Measurements from ENCODE around the gene FBXW8.

Gene FBXW8, protein sequence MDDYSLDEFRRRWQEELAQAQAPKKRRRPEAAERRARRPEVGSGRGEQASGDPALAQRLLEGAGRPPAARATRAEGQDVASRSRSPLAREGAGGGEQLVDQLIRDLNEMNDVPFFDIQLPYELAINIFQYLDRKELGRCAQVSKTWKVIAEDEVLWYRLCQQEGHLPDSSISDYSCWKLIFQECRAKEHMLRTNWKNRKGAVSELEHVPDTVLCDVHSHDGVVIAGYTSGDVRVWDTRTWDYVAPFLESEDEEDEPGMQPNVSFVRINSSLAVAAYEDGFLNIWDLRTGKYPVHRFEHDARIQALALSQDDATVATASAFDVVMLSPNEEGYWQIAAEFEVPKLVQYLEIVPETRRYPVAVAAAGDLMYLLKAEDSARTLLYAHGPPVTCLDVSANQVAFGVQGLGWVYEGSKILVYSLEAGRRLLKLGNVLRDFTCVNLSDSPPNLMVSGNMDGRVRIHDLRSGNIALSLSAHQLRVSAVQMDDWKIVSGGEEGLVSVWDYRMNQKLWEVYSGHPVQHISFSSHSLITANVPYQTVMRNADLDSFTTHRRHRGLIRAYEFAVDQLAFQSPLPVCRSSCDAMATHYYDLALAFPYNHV

DNA sequence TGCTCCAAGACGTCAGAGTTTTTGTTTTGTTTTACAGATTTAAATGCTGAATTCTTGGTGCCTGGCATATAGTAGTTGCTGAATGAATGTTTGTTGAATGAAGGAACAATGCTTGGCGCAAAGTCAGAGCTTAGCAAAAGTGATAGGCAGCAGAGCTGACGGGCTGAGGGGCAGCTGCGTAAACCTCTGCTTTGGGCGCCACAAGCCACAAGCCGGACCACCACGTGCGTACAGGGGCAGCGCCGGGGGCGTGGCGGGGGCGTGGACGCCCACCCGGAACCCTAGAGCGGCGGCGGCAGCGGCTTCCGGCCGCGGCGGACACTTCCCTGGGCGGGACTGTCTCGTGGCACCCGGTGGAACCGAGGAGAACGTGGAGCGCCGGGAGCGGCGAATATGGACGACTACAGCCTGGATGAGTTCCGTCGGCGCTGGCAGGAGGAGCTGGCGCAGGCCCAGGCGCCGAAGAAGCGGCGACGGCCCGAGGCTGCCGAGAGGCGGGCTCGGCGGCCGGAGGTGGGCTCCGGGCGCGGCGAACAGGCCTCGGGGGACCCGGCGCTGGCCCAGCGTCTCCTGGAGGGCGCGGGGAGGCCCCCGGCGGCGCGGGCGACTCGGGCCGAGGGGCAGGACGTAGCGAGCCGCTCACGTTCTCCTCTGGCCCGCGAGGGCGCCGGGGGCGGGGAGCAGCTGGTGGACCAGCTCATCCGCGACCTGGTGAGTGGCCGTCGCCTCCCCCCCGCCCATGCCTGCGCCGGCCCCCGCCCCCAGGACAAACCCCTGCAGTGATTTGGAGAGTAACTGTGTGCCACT lies at the start of gene FBXW8:
TSS of gene FBXW8 (plus strand) at position 306 of the 807 bp plus-strand sequence. CDS start at position 394, 88 bp downstream.
- DNase-seq (ENCODE audit: low read depth) = peak; percentile 65

DNA sequence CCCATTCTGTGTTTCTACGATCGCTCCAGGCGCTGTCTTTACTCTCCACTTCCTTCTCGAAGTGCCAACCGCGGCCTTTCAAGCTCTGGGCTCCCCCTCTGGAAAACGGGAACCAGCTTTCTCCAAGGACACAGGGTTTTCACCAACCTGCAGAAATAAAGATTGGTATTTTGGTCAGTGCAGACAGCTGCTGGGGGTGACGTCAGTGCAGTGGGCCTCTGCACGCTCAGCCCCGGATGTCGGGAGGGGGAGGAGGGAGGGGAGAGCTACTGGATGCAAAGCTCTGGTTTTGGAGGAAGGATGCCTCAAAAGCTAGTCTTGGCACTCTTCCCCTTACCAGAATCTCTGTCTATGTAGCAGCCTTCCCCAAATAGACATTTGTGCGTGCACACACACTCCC lies 49.4 kb upstream of the FBXW8 start:
- DNase-seq (ENCODE audit: low read depth) = no peak

DNA sequence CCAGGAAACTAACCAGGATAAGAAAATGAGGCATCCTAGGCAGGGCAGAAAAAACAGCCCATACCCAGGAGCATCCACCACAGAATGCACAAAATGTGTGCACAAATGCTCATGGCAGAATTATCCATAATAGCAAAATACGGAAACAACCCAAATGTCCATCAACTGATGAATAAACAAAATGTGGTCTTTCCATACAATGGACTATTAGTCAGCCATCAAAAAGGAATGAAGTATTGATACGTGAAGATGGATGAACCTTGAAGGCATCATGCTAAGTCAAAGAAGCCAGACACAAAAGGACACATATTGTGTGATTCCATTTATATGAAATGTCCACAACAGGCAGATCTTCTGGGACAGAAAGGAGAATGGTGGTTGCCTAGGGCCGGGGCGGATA lies 48.6 kb upstream of the FBXW8 start:
- no peak for DNase-seq (ENCODE audit: low read depth)

DNA sequence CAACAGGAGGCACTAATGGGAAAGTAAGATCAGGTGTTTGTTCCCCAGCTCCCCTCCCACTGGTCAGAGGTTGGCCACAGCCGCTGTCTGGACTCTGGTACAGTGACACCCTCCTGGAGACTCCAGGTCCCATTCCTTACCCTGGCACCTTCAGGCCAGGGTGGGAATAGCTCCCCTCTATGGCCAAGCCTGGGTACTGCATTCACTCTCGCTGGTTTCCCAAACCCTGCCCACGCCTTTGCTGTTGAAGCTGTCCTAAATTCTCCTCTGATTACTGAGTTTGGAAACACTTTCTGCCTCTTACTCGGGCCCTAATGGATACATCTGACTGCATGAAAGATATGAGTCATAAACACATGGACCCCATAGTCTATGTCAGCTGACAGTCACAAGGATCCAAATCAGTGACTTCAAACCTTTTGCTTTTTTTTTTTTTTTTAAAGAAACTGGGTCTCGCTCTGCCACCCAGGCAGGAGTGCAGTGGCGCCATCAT lies 47.4 kb upstream of the FBXW8 start:
- no peak for DNase-seq (ENCODE audit: low read depth)

DNA sequence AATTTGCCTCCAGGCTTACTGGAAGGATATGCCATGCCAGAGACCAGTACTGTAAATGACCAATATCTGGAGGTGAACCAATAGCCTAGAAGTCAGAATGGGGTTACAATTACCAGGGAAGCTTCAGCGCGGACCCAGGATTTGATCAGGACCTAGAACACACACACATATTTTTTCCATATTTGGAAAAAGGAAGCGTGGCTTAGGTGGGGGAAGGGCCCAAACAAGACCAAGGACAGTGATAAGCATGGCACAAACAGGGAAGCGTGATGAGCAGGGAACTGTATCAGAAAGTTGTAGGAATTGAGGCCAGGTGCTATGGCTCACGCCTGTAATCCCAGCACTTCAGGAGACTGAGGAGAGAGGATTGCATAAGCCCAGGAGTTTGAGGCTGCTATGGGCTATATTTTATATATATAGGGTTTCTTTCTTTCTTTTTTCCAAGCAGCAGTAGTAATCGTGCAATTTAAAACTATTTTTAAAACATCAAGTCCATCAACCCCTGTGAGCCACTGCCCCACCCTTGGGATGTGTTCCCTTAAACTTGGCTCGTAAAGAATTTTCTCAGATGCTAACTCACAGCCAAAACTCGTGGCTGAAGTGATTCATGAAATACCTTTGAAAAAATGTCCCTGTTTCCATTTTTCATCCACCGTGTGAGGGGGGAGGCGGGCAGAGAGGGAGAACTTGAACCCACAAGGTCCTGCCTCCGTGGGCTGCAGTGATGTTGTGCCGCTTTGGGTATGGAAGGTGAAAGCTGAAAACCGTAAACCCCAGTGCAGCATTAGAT lies 46.2 kb upstream of the FBXW8 start:
- no peak for DNase-seq (ENCODE audit: low read depth)

DNA sequence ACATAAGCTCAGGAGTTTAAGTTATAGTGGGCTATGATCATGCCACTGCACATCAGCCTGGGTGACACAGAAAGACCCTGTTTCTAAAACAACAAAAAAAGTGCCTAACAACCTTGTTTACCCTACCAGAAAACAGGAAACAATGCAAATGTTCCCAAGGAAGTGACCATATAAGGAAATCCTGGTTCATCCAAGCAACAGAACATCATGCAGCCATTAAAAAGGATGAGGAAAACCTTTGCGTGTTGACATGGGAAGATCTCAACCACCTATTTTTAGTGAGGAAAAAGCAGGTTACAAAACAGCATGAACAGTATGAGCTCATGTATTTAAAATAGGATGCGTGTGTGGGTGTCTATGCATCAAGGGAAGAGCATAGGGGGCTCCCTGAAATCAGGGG lies 43.2 kb upstream of the FBXW8 start:
- DNase-seq (ENCODE audit: low read depth) = no peak

DNA sequence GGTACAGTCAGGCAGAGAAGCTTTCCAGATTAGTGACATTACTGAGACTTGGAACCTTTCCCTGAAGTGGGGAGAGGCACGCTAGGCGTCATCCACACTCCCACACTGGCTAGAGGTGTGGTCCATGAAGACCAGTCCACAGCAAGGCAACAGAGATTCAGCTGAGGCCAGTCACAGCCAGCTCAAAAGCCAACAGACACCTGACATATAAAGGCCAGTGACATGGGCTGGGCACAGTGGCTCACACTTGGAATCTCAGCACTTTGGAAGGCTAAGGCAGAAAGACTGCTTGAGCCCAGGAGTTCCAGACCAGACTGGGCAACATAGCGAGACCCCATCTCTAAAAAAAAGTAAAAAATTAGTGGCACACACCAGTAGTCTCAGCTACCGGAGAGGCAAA lies 40.4 kb upstream of the FBXW8 start:
- no peak for DNase-seq (ENCODE audit: low read depth)

DNA sequence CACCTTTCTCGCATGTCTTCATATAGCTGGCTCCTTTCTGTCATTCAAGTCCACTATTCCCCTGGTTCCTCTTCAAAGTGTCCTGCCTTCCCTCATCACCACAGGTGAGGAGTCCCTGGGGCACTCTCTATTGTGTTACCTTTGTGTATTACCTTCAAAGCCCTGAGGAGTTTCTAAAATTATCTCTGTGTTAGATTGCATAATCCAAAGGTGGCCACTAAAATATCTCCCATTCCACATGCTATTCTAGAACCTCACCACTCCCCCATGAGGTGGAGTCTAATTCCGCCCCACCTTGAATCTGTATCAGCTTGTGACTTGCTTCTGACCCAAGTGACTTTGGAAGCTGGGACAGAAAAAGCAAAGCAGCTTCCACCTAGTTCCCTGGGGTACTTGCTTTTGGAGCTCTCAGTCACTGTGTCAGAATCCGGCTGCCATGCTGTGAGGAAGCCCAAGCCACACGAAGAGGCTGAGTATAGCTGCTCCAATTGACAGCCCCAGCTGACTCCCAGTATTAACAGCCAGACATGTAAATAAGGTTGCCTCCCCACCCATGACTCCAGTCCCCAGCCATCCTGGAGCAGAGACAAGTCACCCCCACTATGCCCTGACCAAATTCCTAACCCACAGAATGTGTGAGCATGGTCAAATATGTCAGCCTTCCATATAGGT lies 36.3 kb upstream of the FBXW8 start:
- DNase-seq (ENCODE audit: low read depth) = no peak

DNA sequence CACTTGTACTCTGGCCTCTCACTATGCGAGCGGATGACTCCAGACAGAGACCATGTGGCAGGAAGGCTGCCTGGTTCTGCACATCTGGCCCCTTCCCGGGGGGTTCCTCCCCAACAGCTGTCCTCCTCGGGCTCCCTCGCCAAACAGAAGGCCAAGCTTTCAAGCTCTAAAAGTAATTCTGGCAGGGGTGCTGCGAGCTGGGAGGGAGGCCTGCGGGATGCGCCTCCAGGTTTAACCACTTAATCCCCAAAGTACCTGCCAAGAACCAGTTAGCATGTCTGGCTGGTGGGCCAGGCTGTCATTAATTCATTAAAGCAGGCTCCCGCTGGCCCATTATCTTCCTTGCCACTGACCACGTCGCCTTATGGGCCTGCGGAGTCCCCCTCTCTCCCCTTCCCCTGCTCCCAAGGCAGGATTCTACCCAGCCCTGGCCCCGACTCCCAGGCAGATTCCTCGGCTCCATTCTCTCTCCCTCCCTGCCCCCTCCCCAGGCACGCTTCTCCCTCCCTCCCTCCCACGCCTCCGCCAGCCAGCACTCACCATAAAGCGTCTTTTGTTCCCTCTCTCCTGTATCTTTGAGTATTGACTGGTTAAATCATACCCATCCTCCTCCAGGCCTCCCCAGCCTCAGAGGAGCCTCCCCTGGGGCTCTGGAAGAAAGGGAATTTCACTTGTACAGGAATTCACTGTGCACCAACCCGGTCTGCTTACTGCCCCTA lies 34.4 kb upstream of the FBXW8 start:
- DNase-seq (ENCODE audit: low read depth) = no peak

DNA sequence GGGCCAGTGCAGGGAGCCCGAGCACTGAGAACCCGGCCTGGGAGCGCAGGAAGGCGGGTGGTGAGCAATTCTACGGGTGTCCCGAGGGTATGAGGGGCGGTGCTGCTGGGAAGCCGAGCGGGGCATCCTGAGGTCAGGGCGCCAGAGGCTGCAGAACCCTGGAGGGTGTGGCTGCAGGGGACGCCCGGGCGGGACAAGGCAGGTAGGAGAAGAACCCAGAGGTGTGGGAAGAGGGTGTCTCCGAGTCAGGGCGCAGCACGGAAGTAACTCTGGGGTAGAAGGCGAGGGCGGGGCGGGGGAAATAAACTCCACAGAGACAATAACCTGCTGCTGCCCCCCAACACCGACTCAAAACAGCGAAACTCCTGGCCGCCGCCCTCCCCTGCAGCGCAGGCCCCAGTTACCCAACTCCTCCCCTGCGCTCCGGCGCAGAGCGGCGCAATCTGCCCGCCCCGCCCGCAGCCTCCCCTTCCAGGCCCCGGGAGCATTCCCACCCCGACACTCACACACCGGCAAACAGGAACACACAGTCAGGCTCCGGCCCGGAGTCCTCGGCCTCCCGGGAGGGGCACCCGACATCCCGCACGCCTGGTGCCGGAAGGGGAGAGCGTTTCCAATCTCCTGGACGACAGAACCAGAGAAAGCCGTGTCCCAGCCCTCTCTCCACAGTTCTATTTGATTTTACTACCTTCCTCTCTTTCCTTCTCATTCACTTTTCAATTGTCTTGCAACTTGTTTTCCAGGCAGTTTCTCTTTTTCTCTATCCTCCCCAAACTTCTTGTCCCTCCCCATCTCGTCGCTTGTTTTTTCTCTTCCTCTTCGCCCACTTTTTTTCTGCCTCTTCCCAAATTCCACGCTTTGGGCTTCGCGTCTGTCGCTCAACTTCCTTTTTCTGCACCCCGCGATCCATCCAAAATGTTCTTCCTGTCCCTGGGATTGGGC lies 31.9 kb upstream of the FBXW8 start:
- no peak for DNase-seq (ENCODE audit: low read depth)

DNA sequence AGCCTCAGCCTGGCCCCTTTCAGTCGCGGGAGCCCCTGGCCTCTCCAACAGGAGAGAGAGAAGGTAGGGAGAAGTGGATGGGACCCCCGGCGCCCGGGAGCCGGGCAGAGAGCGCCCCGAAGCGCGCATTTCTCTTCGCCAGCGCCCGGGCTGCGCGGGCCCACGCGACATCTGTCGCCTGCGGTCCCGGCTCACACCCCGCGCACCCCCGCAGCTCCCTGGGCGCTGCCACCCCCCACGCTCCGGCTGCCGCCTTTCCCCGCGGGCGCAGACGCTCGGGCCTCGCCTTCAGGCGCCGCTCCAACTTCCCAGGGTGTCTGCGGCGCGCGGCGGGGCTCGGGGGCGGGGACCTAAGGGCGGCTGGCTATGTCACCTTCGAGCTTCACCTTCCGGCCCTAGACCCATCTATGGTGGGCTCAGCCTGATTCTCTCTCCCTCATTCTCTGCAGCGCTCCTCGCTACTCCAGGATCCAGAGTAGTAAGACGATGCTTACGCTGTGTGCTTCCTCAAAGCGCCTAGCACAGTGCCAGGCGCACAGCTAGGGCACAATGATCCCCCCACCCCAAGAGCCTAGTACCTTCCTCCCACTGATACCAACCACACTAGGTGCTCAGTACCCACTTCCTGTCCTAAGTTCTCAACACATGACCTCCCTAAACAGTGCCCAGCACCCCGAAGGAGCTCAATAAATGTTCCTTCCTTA lies 31.1 kb upstream of the FBXW8 start:
- no peak for DNase-seq (ENCODE audit: low read depth)

DNA sequence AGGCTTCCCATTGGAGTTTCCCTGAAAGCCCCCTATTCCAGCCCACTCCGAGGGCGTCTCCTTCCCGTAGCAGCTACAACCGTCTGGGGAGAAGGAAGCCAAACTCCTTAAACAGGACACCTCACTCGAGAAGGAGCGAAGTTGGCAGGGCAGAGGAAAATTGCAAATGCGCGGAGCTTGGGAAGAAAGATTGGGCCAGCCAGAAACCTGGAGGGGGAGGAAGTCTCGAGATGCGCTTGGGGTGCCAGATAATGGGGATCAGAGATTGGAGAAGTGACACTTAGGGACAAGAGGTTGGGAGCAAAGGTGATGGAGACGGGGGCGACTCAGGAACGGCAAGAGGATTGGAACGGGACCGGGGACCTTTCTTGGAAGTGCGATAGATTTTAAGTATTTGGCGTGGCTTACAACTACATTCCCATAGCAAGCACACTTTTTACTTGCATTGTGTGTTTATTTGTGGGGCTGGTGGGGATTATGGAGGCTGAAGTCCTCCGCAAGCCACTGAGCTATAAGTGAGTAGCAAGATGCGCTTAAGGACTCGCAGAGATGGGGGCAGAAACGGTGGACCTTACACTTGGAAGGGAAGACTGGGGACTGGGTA lies 30.4 kb upstream of the FBXW8 start:
- no peak for DNase-seq (ENCODE audit: low read depth)

DNA sequence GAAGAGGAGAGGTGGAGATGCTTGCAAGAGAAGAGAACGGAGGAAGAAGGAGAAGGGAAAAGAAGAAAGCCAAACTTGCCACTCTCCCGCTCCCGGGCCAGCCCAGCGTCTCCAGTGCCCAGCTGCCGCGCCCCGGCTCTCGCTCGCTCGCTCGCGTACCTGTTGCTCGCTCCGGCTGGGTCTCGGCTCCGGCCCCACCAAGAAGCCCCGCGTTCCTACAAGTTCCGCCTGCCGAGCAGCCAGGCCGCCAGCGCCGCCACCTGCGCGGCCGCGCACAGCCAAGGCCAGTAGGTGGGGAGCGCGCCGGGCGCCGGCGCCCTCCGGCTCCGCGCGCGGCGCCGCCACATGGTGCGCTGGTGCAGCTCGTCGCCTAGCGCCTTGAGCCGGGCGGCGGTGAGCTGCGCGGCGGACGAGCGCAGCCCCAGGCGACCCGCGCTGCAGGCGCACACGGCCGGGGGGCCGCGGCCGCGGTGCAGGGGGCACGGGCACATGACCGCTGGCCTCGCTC lies 29.9 kb upstream of the FBXW8 start:
- DNase-seq (ENCODE audit: low read depth) = peak; percentile 52

DNA sequence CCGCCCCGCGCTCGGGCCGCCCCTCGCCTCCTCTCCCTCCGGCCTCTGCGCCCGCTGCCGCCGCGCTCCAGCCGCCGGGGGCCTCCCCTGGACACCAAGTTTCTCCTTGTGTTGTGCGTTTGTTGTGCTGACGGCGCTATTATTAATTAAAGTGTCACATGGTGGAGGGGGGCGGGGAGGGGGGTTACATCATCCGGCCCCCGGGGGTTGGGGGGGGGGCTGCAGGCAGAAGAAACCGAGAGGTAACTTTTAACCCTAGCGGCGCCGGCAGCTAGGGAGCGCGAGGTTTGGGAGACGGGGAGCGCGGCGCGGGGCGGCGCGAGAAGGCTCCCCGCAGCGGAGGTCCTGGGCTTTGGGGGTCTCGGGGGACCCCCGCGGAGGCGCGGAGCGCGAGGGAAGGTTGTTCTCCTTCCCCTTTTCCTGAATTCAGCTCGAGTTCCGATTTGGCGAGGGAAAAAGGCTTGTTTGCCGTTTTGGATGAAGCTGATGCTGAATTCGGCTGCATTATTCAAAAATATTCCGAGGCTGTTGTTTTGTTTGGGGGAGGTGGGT lies 29.3 kb upstream of the FBXW8 start, which contains the start of gene HRK:
TSS of gene HRK (minus strand) at position 117 of the 552 bp plus-strand sequence. CDS start 134 bp downstream, outside the sequence.
- DNase-seq (ENCODE audit: low read depth) = no peak

DNA sequence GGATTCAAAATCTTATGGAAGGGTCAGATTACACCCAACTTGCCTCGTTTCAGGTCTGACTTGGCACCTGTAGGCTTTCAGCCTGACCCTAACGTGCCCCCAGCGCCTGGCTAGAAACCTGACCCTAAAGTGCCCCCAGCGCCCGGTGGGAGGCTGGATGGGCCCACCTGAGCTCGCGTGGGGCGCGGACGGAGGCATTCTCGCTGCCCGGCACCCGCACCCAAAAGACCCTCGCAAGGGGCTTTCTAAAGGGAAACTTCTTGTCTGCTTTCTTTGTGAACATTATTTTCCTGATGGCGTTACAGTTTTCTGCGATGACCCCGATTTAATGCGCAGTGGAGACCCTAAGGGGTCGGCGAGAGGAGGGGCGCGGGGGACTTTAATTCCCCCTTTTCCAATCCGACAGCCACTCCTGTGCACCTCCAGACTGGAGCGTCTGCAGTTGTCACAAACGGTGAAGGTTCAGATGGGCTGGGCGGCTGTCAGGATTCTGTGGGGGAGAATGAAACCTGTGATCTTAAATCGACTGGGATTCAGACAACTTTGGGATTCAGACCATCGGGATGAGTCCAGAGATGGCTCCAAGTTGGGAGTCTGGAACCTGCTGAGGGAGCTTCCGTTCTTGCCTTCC lies 28.8 kb upstream of the FBXW8 start:
- no peak for DNase-seq (ENCODE audit: low read depth)

DNA sequence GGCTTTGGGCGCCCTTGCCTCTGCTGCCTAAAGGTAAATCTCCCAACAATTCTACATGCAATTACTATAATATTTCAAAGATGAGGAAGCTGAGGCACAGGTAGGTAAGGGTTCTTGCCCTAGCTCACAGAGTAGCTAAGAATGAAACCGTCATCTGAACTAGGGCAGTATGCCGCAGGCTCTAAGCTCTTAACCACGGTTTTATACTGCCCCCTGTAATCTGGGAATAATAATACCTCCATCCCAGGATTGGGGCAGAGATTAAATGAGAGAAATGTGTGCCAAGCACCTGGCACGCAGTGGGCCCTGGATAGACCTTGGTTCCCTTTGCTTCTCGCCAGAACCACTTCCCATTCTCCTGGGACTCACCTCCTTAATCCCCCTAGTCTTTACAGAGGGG lies 28.0 kb upstream of the FBXW8 start:
- no peak for DNase-seq (ENCODE audit: low read depth)

DNA sequence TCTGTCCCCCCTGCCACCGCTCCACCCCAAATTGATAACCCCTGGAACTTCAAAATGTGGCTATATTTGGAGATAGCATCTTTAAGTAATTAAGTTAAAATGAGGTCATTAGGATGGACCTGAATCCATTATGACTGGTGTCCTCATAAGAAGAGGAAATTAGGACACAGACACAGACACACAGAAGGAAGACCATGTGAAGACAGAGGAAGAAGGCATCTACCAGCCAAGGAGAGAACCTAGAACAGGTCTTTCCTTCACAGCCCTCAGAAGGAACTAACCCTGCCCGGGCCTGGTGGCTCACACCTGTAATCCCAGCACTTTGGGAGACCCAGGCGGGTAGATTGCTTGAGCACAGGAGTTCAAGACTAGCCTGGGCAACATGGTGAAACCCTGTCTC lies 25.9 kb upstream of the FBXW8 start:
- no peak for DNase-seq (ENCODE audit: low read depth)
